GM23338 (cell line): Measurements from ENCODE around the gene PPP1R10. TPM values are rescaled to one million over a fixed set of nuclear protein-coding genes. Genes with fewer than 3 reads are reported as not detected.

Experiments used
- ATAC-seq: fragments of 200-7000 bp; cut with Tn5 transposase; 3 replicates; pipeline ENCODE4 v1.9.1; 2020
- DNase-seq: peaks from one replicate; pipeline ENCODE4 v3.0.0-alpha.2; 2015; ENCODE audit warnings: low spot score
- H2AFZ ChIP-seq: fragments of 200-600 bp; sonication (generic); 2 replicates; pipeline ENCODE4 v1.8.0; 2016; ENCODE audit warnings: antibody characterized with exemption, mild to moderate bottlenecking, moderate library complexity
- H3F3A ChIP-seq: fragments of 200-600 bp; sonication (generic); replicated peaks from 2 replicates; pipeline ENCODE4 v1.8.0; 2017; ENCODE audit warnings: antibody characterized with exemption, mixed run types, low read depth
- H3K27ac ChIP-seq: fragments of 200-600 bp; sonication (generic); 2 replicates; pipeline ENCODE4 v1.6.1; 2016; ENCODE audit warnings: low read depth
- H3K27me3 ChIP-seq: fragments of 200-600 bp; sonication (generic); 2 replicates; pipeline ENCODE4 v1.8.0; 2016; ENCODE audit warnings: mild to moderate bottlenecking, mixed run types, moderate library complexity; ENCODE audit not compliant: insufficient read depth
- H3K36me3 ChIP-seq: fragments of 200-600 bp; sonication (generic); 2 replicates; pipeline ENCODE4 v1.8.0; 2016; ENCODE audit warnings: mild to moderate bottlenecking; ENCODE audit not compliant: insufficient read depth
- H3K4me1 ChIP-seq: fragments of 200-600 bp; sonication (generic); 2 replicates; pipeline ENCODE4 v1.8.0; 2016; ENCODE audit warnings: mild to moderate bottlenecking, moderate library complexity; ENCODE audit not compliant: insufficient read depth
- H3K4me2 ChIP-seq: fragments of 200-600 bp; sonication (generic); 2 replicates; pipeline ENCODE4 v1.7.1; 2017; ENCODE audit warnings: mixed run types
- H3K4me3 ChIP-seq: fragments of 200-600 bp; sonication (generic); 2 replicates; pipeline ENCODE4 v1.6.1; 2016; ENCODE audit warnings: mixed run types
- H3K79me2 ChIP-seq: fragments of 200-600 bp; sonication (generic); replicated peaks from 2 replicates; pipeline ENCODE4 v1.8.0; 2017; ENCODE audit warnings: mild to moderate bottlenecking; ENCODE audit not compliant: insufficient read depth
- H3K9me2 ChIP-seq: fragments of 200-600 bp; sonication (generic); 2 replicates; pipeline ENCODE4 v1.8.0; 2017; ENCODE audit not compliant: insufficient read depth
- H4K20me1 ChIP-seq: fragments of 200-600 bp; sonication (generic); replicated peaks from 2 replicates; pipeline ENCODE4 v1.8.0; 2017; ENCODE audit warnings: mild to moderate bottlenecking; ENCODE audit not compliant: insufficient read depth
- H3K27ac Mint-ChIP-seq: 2 replicates; pipeline ENCODE4 v1.8.0; 2020; ENCODE audit warnings: inconsistent platforms, mild to moderate bottlenecking, moderate library complexity, mixed read lengths
- H3K27me3 Mint-ChIP-seq: 3 replicates; pipeline ENCODE4 v1.8.0; 2022; ENCODE audit warnings: low read depth, mild to moderate bottlenecking, moderate library complexity, mixed read lengths, inconsistent platforms; ENCODE audit not compliant: insufficient read depth, poor library complexity
- H3K36me3 Mint-ChIP-seq: 3 replicates; pipeline ENCODE4 v1.8.0; 2021; ENCODE audit warnings: low read depth, mild to moderate bottlenecking, inconsistent platforms, moderate library complexity, mixed read lengths
- H3K4me1 Mint-ChIP-seq: 3 replicates; pipeline ENCODE4 v1.8.0; 2020; ENCODE audit warnings: mild to moderate bottlenecking, inconsistent platforms, mixed read lengths
- H3K4me3 Mint-ChIP-seq: 3 replicates; pipeline ENCODE4 v1.8.0; 2021; ENCODE audit warnings: moderate library complexity, mild to moderate bottlenecking, inconsistent platforms, mixed read lengths
- H3K9me3 Mint-ChIP-seq: 3 replicates; pipeline ENCODE4 v1.8.0; 2020; ENCODE audit warnings: moderate library complexity, mild to moderate bottlenecking, inconsistent platforms, mixed read lengths
- EZH2 ChIP-seq: fragments of 200-600 bp; sonication (generic); IDR thresholded peaks from one replicate; pipeline ENCODE4 v1.8.0; 2017; ENCODE audit warnings: antibody characterized with exemption, mild to moderate bottlenecking, low read depth; ENCODE audit not compliant: unreplicated experiment
- JUNB ChIP-seq: IDR thresholded peaks from one replicate; pipeline ENCODE4 v1.6.1; 2016; ENCODE audit warnings: antibody characterized with exemption; ENCODE audit not compliant: unreplicated experiment
- NANOG ChIP-seq: IDR thresholded peaks from 2 replicates; pipeline ENCODE4 v1.6.1; 2016; ENCODE audit warnings: antibody characterized with exemption, borderline replicate concordance
- POLR2AphosphoS5 ChIP-seq: IDR thresholded peaks from 2 replicates; pipeline ENCODE4 v1.6.1; 2016; ENCODE audit warnings: antibody characterized with exemption, low read depth
- ZNF114 ChIP-seq: fragments of 250-450 bp; sonication (Bioruptor Pico); IDR thresholded peaks from 2 replicates; pipeline ENCODE4 v1.5.0; 2020; ENCODE audit warnings: mild to moderate bottlenecking, moderate library complexity
- ZNF331 ChIP-seq: fragments of 250-450 bp; sonication (Bioruptor Pico); IDR thresholded peaks from 2 replicates; pipeline ENCODE4 v1.5.0; 2020; ENCODE audit warnings: low read depth, mild to moderate bottlenecking, moderate library complexity
- polyA plus RNA-seq: library from polyadenylated mRNA; unstranded; fragments of >200 nt; fragmentation: Nextera tagmentation; extraction: Ambion mirVana; gene quantifications from 2 replicates; pipeline ENCODE4 v1.2.1, GENCODE V29; 2016
- total RNA-seq: library from RNA; depleted of rRNA; stranded (reverse); fragments of >200 nt; shearing (Covaris generic); gene quantifications from 2 replicates; pipeline ENCODE4 v1.2.3, GENCODE V29; 2014
- TF ChIP-seq, protein P1 (sequence below): IDR thresholded peaks from 2 replicates; pipeline ENCODE4 v1.6.1; 2016; ENCODE audit warnings: antibody characterized with exemption
- TF ChIP-seq, protein P2 (sequence below): IDR thresholded peaks from one replicate; pipeline ENCODE4 v1.6.1; 2018; ENCODE audit warnings: antibody characterized with exemption; ENCODE audit not compliant: unreplicated experiment
- TF ChIP-seq, protein P3 (sequence below), 2 experiments: fragments of 200-600 bp in 1 of 2; sonication (generic) in 1 of 2; conservative IDR thresholded peaks; 2 replicates each; pipeline versions ENCODE4 v1.5.1 to v1.6.1; 2016 to 2017; ENCODE audit warnings: antibody characterized with exemption in 2 of 2, low read depth in 2 of 2, mild to moderate bottlenecking in 2 of 2, moderate library complexity in 1 of 2

PPP1R10 gene
- total and polyA plus RNA-seq, 2 experiments from 2014 or later: 41.3 to 42.9 TPM

DNA sequence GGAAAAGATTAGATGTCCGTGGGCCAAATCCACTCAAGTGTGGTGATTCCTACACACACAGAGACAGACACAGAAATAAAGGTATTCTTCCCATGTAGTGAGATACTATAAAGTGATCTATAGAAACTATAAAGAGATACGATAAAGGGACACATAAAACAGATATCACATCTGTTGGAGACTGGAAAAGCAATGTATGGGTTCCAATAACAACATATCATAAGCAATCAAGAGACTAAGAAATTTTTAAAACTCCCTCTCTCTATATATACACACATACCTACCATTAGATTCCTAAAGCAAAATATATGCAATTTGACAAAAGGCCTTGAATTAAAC lies 5.2 kb downstream of the PPP1R10 start:
- peaks cover 13% of the 10 kb centered on the region; the same call in 2 of the 3 replicates for H3K9me3 Mint-ChIP-seq
- peaks cover 96% of the 10 kb centered on the region for H3K36me3 Mint-ChIP-seq
- H3K27ac Mint-ChIP-seq: no peak overlapping the region
- DNase-seq (no peak), ATAC-seq (no peak)
- peaks cover 7% of the 10 kb centered on the region; the same call in 1 of the 2 replicates for H3F3A ChIP-seq
- H3K4me3 ChIP-seq: no peak overlapping the region
- H3K27ac ChIP-seq: no peak overlapping the region
- peaks cover 13% of the 10 kb centered on the region; the same call in 1 of the 2 replicates for H3K4me1 ChIP-seq
- peaks cover 42% of the 10 kb centered on the region for H3K36me3 ChIP-seq
- H3K27me3 ChIP-seq: no peaks in the 10 kb centered on the region
- peaks cover 33% of the 10 kb centered on the region for H3K4me1 Mint-ChIP-seq
- peaks cover 37% of the 10 kb centered on the region for H3K27me3 Mint-ChIP-seq
- peaks cover 43% of the 10 kb centered on the region for H3K79me2 ChIP-seq
- no peaks in the 10 kb centered on the region for H3K9me2 ChIP-seq
- no peak overlapping the region for H3K4me2 ChIP-seq
- no peak overlapping the region for H3K4me3 Mint-ChIP-seq
- H2AFZ ChIP-seq: no peak overlapping the region
- H4K20me1 ChIP-seq: peaks cover 17% of the 10 kb centered on the region
- TF ChIP-seq, protein P1, sequence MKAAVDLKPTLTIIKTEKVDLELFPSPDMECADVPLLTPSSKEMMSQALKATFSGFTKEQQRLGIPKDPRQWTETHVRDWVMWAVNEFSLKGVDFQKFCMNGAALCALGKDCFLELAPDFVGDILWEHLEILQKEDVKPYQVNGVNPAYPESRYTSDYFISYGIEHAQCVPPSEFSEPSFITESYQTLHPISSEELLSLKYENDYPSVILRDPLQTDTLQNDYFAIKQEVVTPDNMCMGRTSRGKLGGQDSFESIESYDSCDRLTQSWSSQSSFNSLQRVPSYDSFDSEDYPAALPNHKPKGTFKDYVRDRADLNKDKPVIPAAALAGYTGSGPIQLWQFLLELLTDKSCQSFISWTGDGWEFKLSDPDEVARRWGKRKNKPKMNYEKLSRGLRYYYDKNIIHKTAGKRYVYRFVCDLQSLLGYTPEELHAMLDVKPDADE: no peak
- no peak for TF ChIP-seq NANOG
- no peak for TF ChIP-seq EZH2
- TF ChIP-seq, protein P2, sequence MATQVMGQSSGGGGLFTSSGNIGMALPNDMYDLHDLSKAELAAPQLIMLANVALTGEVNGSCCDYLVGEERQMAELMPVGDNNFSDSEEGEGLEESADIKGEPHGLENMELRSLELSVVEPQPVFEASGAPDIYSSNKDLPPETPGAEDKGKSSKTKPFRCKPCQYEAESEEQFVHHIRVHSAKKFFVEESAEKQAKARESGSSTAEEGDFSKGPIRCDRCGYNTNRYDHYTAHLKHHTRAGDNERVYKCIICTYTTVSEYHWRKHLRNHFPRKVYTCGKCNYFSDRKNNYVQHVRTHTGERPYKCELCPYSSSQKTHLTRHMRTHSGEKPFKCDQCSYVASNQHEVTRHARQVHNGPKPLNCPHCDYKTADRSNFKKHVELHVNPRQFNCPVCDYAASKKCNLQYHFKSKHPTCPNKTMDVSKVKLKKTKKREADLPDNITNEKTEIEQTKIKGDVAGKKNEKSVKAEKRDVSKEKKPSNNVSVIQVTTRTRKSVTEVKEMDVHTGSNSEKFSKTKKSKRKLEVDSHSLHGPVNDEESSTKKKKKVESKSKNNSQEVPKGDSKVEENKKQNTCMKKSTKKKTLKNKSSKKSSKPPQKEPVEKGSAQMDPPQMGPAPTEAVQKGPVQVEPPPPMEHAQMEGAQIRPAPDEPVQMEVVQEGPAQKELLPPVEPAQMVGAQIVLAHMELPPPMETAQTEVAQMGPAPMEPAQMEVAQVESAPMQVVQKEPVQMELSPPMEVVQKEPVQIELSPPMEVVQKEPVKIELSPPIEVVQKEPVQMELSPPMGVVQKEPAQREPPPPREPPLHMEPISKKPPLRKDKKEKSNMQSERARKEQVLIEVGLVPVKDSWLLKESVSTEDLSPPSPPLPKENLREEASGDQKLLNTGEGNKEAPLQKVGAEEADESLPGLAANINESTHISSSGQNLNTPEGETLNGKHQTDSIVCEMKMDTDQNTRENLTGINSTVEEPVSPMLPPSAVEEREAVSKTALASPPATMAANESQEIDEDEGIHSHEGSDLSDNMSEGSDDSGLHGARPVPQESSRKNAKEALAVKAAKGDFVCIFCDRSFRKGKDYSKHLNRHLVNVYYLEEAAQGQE: no peak
- TF ChIP-seq JUNB: no peak
- TF ChIP-seq POLR2AphosphoS5: no peak

DNA sequence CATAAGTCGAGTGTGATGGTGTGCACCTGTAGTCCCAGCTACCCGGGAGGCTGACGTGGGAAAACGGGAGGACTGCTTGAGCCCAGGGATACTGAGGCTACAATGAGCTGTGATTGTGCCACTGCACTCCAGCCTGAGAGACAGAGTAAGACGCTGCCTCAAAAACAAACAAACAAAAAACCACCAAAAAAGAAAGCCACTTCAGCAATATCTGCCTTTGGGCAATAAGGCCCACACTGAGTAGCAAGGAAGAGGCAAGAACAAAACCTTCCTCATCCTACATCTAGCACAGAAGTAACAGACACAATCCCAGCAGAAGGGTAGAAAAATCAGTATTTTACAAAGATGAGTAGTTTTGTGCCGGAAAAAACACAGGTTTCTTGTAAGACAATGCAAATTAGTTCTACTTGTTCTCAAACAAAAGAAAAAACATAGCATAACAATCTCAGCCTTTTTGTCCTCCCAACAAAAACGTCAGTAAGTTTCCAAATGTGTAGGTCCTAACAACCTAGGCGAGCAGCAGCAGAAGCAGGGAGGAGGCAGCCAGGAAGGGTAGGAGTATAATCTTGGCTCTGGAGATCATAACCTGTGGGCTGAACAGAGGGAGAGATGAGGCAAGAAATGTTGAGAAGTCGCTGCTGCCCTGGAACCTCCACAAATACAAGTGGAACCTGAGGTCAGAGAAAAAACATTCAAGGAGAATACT lies 5.7 kb downstream of the PPP1R10 start:
- H3K27me3 Mint-ChIP-seq: peaks cover 32% of the 10 kb centered on the region
- Histone ChIP-seq H3K4me2 (no peak overlapping the region), H3K9me2 (no peaks in the 10 kb centered on the region), H3K27ac (no peak overlapping the region), H3K4me1 (peaks cover 13% of the 10 kb centered on the region; the same call in 1 of the 2 replicates), H3K4me3 (no peak overlapping the region), H3K27me3 (no peaks in the 10 kb centered on the region), H4K20me1 (peaks cover 23% of the 10 kb centered on the region), H2AFZ (no peak overlapping the region), H3F3A (peaks cover 6% of the 10 kb centered on the region; the same call in 1 of the 2 replicates), H3K36me3 (peaks cover 44% of the 10 kb centered on the region), H3K79me2 (peaks cover 39% of the 10 kb centered on the region)
- H3K9me3 Mint-ChIP-seq: peaks cover 9% of the 10 kb centered on the region; the same call in 2 of the 3 replicates
- no peak overlapping the region for H3K27ac Mint-ChIP-seq
- peaks cover 96% of the 10 kb centered on the region for H3K36me3 Mint-ChIP-seq
- ATAC-seq (no peak), DNase-seq (no peak)
- H3K4me3 Mint-ChIP-seq: no peak overlapping the region; the same call in 2 of the 3 replicates
- TF ChIP-seq, protein P3, sequence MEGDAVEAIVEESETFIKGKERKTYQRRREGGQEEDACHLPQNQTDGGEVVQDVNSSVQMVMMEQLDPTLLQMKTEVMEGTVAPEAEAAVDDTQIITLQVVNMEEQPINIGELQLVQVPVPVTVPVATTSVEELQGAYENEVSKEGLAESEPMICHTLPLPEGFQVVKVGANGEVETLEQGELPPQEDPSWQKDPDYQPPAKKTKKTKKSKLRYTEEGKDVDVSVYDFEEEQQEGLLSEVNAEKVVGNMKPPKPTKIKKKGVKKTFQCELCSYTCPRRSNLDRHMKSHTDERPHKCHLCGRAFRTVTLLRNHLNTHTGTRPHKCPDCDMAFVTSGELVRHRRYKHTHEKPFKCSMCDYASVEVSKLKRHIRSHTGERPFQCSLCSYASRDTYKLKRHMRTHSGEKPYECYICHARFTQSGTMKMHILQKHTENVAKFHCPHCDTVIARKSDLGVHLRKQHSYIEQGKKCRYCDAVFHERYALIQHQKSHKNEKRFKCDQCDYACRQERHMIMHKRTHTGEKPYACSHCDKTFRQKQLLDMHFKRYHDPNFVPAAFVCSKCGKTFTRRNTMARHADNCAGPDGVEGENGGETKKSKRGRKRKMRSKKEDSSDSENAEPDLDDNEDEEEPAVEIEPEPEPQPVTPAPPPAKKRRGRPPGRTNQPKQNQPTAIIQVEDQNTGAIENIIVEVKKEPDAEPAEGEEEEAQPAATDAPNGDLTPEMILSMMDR (conservative IDR thresholded peaks at IDR 0.05; ENCODE audit: low read depth in 2 of 2): no peak
- TF ChIP-seq EZH2: no peak
- no peak for TF ChIP-seq NANOG
- TF ChIP-seq ZNF114 (CRISPR knock-in tag): no peak
- TF ChIP-seq ZNF331: no peak
- H3K4me1 Mint-ChIP-seq: peaks cover 32% of the 10 kb centered on the region
